ENCODE measurements around the gene TVP23C.
A peak's percentile ranks its signal among the peaks of the same experiment; 100 is the strongest.
"Not testable (repeated sequence)": the region's sequence is repeated elsewhere in the genome, so short reads cannot be mapped to it uniquely, and the experiment has no call there.

The TVP23C gene

DNA sequence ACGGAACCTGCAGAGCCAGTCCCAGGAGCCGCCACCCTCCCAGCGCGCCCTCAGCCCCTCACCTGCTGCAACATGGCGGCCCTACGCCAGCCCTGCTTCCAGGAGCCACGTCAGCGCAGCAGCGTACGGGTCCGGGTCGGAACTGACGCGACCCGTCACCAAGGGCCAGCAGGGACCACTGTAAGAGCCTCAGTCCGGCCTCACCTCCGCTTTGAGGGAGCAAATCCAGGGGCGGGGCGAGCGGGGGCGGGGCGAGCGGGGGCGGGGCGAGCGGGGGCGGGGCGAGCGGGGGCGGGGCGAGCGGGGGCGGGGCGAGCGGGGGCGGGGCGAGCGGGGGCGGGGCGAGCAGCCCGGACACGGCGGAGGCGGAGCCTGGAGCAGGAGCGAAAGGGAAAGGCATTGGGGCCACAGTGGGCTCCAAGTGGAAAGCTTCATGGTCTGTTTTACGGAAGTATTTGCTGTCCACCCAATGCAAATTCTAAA lies at the start of gene TVP23C:
TSS of gene TVP23C (minus strand) at position 109 of the 483 bp plus-strand sequence. CDS start at position 74, 35 bp downstream.
- peak; percentile 56 for DNase-seq

GRCh38 chr17:15592960-15593359 lies 29.7 kb upstream of the TVP23C start:
- DNase-seq = not testable (repeated sequence)

DNA sequence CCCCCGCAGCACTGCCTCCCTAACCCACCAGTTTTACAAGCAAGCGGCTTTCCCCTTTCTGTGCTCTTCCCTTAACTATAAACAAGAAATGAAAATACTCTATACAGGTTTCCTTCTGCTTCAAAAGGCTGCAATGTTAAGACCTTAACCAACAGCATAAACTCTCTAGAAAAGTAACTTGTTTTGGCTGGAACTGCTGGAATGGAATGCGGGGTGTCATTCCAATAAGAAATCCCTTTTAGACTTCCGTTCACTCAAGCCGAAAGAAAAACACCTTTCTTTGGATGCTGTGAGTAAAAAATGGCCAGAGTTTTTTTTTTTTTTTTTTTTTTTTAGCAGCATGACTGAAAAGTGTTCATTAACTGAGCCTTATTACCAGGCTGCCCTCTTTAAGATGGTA lies 28.7 kb upstream of the TVP23C start:
- not testable (repeated sequence) for DNase-seq

DNA sequence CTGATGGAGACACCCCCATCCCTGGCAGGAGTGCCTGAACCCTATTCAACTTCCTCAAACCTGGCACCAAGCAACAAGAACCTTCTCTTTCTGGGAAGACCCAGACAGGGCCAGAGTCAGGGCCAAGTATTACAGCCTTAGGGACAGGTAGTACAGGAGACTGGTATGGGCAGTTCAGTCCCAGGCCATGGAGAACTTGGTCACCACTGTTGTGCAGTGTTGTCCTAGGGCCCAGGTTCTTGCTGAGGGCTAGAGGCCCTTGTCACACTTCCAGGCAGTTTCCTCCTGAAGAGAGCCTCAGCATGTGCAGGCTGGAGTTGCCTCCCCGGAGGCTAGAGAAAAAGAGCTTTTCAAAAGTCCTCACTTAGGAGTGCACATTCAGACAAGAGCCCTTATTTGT lies 27.6 kb upstream of the TVP23C start:
- DNase-seq = not testable (repeated sequence)

DNA sequence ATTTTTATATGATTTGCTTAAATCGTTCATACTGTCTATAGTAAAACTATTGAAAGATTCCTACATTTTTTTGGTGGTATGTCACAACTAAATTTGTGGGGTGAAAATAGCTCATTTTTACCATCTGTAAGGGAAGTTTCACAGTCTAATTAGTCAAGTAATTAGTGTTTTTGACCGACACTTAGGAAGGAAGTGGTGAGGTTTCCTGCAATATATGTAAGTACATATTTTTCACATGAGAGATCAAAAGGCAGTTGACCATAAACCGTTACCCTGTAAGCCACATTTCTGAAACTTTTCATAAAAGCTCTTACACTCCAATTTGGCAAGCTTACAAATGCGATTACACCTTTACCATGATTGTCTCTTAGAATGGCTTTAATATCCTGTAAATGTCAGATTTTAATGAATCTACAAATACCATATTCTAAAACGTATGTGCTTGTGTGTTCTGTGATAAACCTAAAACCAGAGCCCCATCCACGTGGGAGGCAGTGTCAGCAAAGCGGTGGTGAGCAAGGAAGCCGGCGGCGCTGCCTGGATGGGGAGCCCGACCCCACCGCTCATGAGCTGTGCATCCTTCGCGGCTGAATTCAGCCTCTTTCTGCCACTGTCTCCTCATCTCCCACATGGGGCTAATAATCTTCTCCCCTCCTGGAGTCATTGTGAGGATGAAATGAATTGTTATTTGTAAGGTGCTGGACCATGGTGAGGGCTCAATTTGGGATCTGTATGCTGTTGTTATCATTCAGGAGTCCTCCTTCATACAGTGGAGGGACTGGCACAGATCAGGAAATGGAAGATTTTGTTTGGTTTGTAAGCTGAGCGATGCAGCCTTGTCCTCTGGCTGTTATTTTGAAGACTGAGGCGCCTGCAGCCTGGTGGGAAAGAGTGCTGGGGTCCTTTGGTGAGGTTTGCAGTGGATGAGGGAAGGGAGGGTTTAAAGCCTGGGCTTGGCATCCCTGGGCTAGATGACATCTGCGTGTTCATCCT lies 26.6 kb upstream of the TVP23C start:
- DNase-seq = not testable (repeated sequence)

- DNase-seq = not testable (repeated sequence)
Measured at GRCh38 chr17:15588017-15588416, 24.7 kb upstream of the TVP23C start.

- DNase-seq = not testable (repeated sequence)
Measured at GRCh38 chr17:15583313-15583712, 20.0 kb upstream of the TVP23C start.

- DNase-seq = not testable (repeated sequence)
Measured at GRCh38 chr17:15581462-15581861, 18.2 kb upstream of the TVP23C start.

DNA sequence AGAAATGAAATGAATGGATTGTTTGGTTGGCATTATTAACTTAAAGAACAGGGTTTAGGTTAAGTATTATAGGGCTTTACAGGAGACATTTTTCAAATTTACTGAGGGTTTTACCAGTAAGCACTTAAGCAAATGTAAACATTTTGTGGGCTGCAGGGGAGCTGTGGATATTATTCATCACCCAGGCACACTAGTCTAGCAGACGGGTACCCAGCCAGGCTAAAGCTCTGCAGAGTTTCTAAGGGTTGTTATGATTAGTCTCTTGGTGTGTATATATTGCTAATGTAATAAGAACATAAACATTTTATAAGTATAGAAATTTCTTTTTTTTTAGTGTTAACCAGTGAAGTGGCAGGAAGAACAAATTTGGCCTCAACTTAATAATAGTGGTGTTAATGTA lies 13.6 kb upstream of the TVP23C start:
- DNase-seq = not testable (repeated sequence)

DNA sequence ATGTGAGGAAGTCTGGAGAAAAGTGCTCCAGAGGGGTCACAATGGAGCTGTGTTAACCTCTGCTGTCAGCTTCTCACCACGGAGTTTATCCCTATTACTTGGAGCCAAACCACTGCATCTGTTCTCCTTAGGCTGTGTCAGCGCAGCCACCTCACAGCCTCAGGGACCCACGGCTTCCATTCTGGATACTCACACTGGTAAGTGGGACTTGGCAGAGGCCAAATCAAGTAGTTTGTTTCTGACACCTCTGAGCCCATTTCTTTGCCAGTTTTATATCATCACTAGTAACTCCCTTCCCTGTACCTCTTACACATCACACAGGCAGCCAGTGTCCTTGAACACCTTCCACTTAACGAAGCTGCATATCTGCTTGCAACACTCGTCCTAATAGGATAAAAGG lies 11.4 kb upstream of the TVP23C start:
- DNase-seq = not testable (repeated sequence)

- DNase-seq = not testable (repeated sequence)
Measured at GRCh38 chr17:15573870-15574269, 10.6 kb upstream of the TVP23C start.

GRCh38 chr17:15562613-15563374 lies 489 bp downstream of the TVP23C start:
- not testable (repeated sequence) for DNase-seq

DNA sequence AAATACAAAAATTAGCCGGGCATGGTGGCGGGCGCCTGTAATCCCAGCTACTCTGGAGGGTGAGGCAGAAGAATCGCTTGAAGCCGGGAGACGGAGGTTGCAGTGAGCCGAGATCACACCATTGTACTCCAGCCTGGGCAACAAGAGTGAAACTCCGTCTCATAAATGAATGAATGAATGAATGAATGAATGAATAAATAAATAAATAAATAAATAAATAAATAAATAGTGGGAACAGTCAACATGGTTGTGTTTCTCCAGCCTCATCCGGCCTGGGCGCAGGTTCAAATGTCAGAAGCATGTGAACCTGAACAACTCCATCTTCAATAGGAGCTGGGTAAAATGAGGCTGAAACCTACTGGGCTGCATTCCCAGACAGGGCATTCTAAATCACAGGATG lies 1.8 kb downstream of the TVP23C start:
- not testable (repeated sequence) for DNase-seq

- DNase-seq = not testable (repeated sequence)
Measured at GRCh38 chr17:15558403-15559105, 4.7 kb downstream of the TVP23C start.

GRCh38 chr17:15557334-15557832 lies 5.9 kb downstream of the TVP23C start:
- not testable (repeated sequence) for DNase-seq

DNA sequence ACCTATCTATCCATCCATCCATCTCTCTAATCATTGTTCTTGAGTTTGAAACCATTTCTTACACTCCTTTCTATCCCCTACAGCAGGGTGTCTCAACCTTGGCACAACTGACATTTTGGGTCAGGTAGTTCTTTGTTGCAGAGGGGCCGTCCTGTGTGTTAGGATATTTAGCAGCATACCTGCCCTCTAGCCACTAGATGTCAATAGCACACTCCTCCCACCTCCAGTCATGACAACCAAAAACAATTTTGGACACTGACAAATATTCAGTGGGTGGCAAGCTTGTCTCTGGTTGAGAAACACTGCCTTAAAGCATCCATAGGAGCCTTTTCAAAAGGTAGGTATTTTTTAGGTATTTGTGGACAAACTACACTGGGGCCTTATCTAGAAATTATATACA lies 10.4 kb downstream of the TVP23C start:
- DNase-seq = not testable (repeated sequence)

DNA sequence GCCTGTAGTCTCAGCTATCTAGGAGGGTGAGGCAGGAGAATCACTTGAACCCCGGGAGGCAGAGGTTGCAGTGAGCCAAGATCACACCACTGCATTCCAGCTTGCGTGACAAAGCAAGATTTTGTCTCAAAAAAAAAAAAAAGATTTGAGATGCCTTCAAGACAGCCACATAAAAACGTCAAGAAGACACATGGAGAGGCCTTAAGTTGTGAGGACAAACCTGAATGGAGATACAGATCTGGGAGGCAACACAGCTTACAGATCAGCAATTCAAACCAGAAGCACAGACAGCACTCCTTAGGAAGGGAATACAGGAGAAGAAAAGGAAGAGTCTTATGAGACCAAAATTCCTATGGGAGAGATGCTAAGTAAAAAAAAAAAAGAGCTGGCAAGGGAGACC lies 13.7 kb downstream of the TVP23C start:
- not testable (repeated sequence) for DNase-seq

DNA sequence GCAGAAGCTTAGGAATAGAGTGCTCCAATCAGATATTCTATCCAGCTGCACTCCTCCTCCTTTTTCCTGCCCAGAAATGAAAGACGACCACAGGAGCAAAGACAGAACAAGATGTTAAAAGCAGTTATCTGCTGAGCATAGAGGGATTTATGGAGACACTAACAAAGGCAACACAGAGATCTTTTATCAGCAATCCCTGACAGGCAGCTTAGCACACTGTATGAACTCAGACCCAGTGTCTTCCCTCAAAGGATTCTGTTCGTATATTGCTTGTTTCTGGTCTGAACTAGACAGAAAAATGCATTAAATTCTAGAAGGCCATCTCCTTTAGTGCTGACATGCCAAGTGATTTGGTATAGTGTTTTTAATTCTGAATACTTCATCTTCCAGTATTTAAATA lies 16.7 kb downstream of the TVP23C start:
- not testable (repeated sequence) for DNase-seq

GRCh38 chr17:15540371-15541219 lies 22.7 kb downstream of the TVP23C start:
- not testable (repeated sequence) for DNase-seq

- DNase-seq = not testable (repeated sequence)
Measured at GRCh38 chr17:15533122-15533521, 30.2 kb downstream of the TVP23C start.

Measured in RPMI8226 (cell line).